Activated T-cell treated with anti-CD3 and anti-CD28 coated beads for 4 hours (primary cell): ENCODE data around the gene RMDN3.

Experiments
- DNase-seq: peaks from one replicate; pipeline ENCODE4 v3.0.0-alpha.2; 2020

RMDN3 gene

GRCh38 chr15:40746916-40747418 is 8.1 kb downstream of the RMDN3 start:
- no peak for DNase-seq

- DNase-seq = no peak
Measured at GRCh38 chr15:40744815-40745152, 10.3 kb downstream of the RMDN3 start.

GRCh38 chr15:40743921-40744814 is 10.9 kb downstream of the RMDN3 start:
- DNase-seq = no peak

GRCh38 chr15:40743485-40743901 is 11.6 kb downstream of the RMDN3 start:
- no peak for DNase-seq

- no peak for DNase-seq
Measured at GRCh38 chr15:40739854-40740253, 15.2 kb downstream of the RMDN3 start.

DNA sequence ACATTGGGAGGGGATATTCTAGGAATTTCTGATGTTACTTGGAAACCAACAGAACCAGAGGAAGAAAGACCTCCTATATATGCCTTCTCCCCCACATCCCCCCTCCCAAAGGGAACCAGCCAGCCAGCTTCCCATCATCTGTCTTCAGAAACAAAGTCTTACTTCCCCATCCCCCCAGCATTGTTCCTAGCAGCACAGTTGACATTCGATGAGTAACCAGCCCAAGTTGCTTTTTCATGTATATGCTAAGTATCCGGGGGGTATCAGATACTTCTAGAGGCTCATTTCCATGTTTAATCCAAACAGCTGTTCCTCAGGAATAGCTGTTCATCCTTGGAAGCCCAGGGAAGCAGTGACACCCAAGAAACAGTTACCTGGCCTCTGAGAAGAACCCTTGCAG is 16.0 kb downstream of the RMDN3 start:
- DNase-seq = no peak

DNA sequence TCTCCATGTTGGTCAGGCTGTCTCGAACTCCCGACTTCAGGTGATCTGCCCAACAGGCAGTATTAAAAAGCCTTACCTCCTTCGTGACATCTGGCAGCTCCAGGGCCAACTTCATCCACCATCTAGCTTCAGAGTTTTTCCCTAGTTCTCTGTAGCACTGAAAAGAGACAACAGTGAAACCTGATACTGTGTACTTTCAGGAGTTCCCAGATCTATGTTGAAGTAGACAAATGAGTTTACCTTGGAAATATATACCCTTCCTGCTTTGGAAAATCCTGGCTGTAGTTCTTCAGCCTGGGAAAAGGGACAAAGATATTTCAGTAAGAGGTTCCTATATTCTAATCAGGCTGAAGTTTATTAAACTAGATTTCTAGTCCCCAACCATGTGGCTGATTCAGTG is 18.0 kb downstream of the RMDN3 start:
- no peak for DNase-seq

- no peak for DNase-seq
Measured at GRCh38 chr15:40736575-40736974, 18.5 kb downstream of the RMDN3 start.

DNA sequence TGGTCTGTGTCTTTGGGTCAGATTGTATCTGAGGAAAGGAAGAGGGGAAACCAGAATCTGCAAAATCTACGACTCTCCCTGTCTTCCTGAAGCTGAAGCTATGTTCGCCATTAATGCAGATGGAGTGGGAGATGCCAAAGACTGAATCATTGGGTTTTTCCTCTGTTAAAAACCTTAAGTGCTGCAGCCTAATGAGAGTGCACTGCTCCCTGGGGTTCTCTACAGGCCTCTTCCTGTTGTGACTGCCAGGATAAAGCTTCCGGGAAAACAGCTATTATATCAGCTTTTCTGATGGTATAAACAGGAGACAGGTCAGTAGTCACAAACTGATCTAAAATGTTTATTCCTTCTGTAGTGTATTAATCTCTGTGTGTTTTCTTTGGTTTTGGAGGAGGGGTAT is 24.0 kb downstream of the RMDN3 start:
- DNase-seq = no peak

- no peak for DNase-seq
Measured at GRCh38 chr15:40723919-40724318, 31.1 kb downstream of the RMDN3 start.

- DNase-seq = no peak
Measured at GRCh38 chr15:40722934-40723333, 32.1 kb downstream of the RMDN3 start.

DNA sequence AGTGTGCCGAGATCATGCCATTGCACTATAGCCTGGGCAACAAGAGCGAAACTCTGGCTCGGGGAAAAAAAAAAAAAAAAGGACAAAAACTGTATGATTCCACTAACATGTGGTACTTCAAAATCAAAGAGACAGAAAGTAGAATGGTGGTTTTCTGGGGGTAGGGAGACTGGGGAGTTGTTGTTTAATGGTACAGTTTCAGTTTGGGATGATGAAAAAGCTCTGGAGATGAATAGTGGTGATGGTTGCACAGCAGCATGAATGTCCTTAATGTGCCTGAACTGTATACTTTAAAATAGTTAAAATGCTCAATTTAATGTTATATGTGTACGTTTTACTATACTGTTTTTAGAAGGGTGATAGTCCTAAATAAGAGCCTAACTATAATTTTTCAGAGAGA is 32.7 kb downstream of the RMDN3 start:
- no peak for DNase-seq

DNA sequence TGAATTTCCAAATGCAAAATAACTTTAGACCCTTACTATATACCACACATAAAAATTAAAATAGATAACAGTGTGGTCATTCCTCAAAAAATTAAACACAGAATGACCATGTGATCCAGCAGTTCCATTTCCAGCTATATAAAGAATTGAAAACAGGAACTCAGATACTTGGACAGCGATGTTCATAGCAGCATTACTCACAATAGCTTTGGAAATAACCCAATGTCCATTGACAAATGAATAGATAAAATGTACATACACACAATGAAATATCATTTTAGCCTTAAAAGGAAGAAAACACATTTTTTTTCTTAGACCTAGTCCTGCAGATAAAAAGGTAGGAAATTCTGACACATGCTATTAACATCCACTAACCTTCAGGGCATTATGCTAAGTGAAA is 33.4 kb downstream of the RMDN3 start:
- no peak for DNase-seq

- no peak for DNase-seq
Measured at GRCh38 chr15:40716165-40716564, 38.9 kb downstream of the RMDN3 start.

GRCh38 chr15:40714144-40714543 is 40.9 kb downstream of the RMDN3 start:
- DNase-seq = no peak

DNA sequence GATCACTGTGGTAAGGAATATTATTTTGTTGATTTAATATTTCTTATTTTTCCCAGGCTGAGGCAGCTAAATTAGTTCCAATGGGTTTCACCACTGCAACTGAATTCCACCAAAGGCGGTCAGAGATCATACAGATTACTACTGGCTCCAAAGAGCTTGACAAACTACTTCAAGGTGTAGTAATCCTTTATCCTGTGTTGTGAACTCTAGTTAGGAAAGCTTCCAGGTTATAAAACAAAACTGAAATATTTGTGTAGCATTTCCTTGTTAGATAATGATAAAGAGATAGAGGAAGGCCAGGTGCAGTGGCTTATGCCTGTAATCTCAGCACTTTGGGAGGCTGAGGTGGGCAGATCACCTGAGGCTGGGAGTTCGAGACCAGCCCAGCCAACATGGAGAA is 48.9 kb downstream of the RMDN3 start:
- no peak for DNase-seq

DNA sequence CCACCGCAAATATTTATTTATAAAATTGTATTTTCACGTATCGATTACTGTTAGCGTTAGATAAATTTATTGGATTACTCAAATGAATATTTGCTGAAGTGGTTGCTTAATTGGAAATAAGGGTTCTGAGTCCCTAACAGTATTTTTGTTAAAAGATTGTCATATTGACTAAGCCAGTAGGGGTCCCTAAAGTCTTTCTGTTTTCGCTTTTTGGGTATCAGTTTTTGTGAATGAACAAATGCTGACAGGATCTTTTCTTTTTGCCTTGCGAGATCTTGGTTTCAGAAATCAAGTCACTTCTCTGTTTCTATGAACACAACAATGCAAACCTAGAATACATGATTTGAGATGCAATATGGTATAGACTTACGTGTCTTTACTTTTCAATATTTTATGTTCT is 53.0 kb downstream of the RMDN3 start:
- no peak for DNase-seq

DNA sequence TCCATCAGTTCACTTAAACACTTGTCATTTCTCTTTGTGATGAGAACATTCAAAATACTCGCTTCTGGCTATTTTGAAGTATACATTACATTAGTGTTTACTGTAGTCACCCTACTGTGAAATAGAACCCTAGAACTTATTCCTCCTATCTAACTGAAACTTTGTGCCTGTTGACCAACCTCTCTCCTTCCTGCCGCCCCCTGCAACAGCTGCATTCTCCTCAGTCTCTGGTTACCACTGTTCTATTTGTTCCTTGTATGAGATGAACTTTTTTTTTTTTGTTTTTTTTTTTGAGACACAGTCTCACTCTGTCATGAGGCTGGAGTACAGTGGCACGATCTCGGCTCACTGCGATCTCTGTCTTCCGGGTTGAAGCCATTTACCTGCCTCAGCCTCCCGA is 57.1 kb downstream of the RMDN3 start:
- DNase-seq = no peak

GRCh38 chr15:40696228-40696627 is 58.8 kb downstream of the RMDN3 start:
- no peak for DNase-seq

DNA sequence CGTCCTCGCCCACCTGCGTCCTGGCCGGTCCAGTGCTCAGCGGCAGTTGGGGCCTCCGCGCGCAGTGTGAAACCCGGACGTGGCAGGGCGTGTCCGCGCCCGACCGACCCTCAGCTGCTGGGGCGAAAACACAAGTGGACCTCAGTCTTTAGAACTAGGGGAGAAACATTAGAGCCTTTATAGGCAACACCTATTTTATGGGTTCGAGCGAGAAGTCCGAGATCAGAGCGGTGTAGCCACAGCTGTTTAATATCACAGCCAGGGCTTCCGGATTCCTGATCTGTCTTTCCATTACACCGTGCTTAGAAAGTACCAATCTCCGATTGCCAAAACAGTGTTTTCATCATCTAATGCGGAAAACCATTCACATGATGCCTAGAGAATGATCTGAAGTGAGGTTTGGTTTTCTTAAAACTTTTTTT is 59.6 kb downstream of the RMDN3 start:
- no peak for DNase-seq

DNA sequence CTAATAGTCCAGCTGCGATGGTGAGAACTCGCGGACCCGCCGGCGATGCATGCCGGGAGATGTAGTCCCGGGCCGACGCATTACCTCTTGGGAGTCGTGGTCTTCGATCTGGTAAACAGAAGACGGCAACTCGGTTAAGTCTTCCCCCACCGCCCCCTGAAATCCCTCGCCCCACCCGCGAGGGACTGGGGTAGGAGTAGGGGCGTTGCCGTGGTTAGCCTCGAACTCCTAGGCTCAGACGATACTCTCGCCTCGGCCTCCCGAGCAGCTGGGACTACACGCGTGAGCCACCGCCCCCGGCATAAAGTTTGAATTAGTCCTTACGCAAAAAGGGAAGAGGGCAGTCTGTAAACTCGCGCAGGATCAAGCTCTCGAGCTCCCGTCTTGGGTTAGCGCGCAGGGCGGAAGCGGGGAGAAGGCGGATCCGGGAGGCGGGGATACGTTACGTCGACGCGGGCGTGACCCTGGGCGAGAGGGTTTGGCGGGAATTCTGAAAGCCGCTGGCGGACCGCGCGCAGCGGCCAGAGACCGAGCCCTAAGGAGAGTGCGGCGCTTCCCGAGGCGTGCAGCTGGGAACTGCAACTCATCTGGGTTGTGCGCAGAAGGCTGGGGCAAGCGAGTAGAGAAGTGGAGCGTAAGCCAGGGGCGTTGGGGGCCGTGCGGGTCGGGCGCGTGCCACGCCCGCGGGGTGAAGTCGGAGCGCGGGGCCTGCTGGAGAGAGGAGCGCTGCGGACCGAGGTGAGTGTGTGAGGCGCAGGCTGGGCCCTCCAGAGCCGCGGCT is 60.2 kb downstream of the RMDN3 start, which contains the start of gene RAD51:
RAD51 (plus strand) TSS at position 487 of the 781 bp plus-strand sequence. CDS start 3,585 bp downstream, outside the sequence.
- peak; percentile 91 for DNase-seq

DNA sequence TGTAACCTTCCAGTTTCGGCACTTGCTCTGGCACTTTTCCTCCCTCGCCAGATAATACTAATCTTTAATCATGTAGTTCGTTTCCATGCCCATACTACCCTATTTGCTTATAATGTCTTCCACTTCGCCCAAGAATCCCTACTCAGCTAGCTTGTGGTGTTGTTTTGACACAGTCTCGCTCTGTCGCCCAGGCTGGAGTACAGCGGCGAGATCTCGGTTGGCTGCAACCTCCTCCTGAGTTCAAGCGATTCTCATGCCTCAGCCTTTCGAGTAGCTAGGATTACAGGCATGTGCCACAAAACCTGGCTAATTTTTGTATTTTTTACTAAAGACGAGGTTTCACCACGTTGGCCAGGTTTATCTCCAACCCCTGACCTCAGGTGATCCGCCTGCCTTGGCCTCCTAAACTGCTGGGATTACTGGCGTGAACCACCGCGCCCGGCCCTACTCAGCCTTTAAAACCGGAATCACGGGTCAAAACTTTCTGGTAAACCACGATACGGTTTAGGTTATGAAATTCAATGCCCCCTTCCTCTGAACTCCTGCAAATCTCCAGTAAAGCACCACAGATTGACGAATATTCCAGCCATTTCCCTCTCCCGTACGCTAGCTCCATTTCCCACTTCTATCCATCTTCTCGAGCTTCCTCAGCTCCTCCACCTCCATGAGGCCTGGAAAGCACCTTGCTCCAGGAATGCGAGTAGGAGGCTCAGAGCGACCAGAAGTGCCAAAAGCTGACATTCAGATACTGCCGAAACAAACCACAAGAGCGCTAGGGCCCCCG is 61.0 kb downstream of the RMDN3 start:
- DNase-seq = no peak

- no peak for DNase-seq
Measured at GRCh38 chr15:40691737-40692136, 63.3 kb downstream of the RMDN3 start.
